HEK293T (cell line): ENCODE measurements around the gene FILIP1L.

Experiments
- CTCF ChIA-PET: fragments of 350-600 bp; formaldehyde crosslinking; extraction: SDS; loops from one replicate; lab custom pipeline; 2021; ENCODE audit warnings: antibody characterized with exemption, inconsistent platforms; lab: Yijun Ruan, JAX
- POLR2A ChIA-PET: fragments of 350-600 bp; formaldehyde crosslinking; extraction: SDS; loops from one replicate; lab custom pipeline; 2020; ENCODE audit warnings: antibody characterized with exemption, inconsistent platforms; lab: Yijun Ruan, JAX
- DNase-seq: peaks from one replicate; pipeline ENCODE4 v3.0.0; 2012; ENCODE audit warnings: mixed read lengths; ENCODE audit errors: extremely low spot score
- ARNT ChIP-seq: fragments of 450-650 bp; IDR thresholded peaks from 2 replicates; pipeline ENCODE4 v1.6.1; 2017; ENCODE audit warnings: mild to moderate bottlenecking
- BHLHE40 ChIP-seq: fragments of 450-650 bp; IDR thresholded peaks from 2 replicates; pipeline ENCODE4 v1.6.1; 2016; ENCODE audit warnings: mild to moderate bottlenecking, moderate library complexity, borderline replicate concordance
- CTBP1 ChIP-seq: fragments of 450-650 bp; IDR thresholded peaks from 2 replicates; pipeline ENCODE4 v1.6.1; 2016; ENCODE audit warnings: borderline replicate concordance
- ELF4 ChIP-seq: fragments of 450-650 bp; IDR thresholded peaks from 2 replicates; pipeline ENCODE4 v1.6.1; 2017; ENCODE audit warnings: antibody characterized with exemption
- FOXA1 ChIP-seq: fragments of 450-650 bp; IDR thresholded peaks from 2 replicates; pipeline ENCODE4 v1.6.1; 2016; ENCODE audit warnings: mild to moderate bottlenecking
- FOXK2 ChIP-seq: fragments of 450-650 bp; IDR thresholded peaks from 2 replicates; pipeline ENCODE4 v1.6.1; 2016; ENCODE audit warnings: mild to moderate bottlenecking
- FOXM1 ChIP-seq: fragments of 450-650 bp; IDR thresholded peaks from 2 replicates; pipeline ENCODE4 v1.6.1; 2017; ENCODE audit warnings: mild to moderate bottlenecking, borderline replicate concordance
- HDGF ChIP-seq: fragments of 450-650 bp; IDR thresholded peaks from 2 replicates; pipeline ENCODE4 v1.6.1; 2017; ENCODE audit warnings: antibody characterized with exemption, borderline replicate concordance
- L3MBTL2 ChIP-seq: fragments of 450-650 bp; conservative IDR thresholded peaks from 2 replicates; pipeline ENCODE4 v1.6.1; 2016; ENCODE audit warnings: mild to moderate bottlenecking
- LEF1 ChIP-seq: fragments of 450-650 bp; IDR thresholded peaks from 2 replicates; pipeline ENCODE4 v1.6.1; 2017; ENCODE audit warnings: mild to moderate bottlenecking, borderline replicate concordance
- NFRKB ChIP-seq: fragments of 450-650 bp; IDR thresholded peaks from 2 replicates; pipeline ENCODE4 v1.6.1; 2016; ENCODE audit warnings: mild to moderate bottlenecking, moderate library complexity
- PKNOX1 ChIP-seq: fragments of 450-650 bp; IDR thresholded peaks from 2 replicates; pipeline ENCODE4 v1.6.1; 2016
- SP1 ChIP-seq: fragments of 450-650 bp; IDR thresholded peaks from 2 replicates; pipeline ENCODE4 v1.6.1; 2017
- SUZ12 ChIP-seq: fragments of 450-650 bp; IDR thresholded peaks from 2 replicates; pipeline ENCODE4 v1.6.1; 2016; ENCODE audit warnings: mild to moderate bottlenecking
- TARDBP ChIP-seq: fragments of 450-650 bp; IDR thresholded peaks from 2 replicates; pipeline ENCODE4 v1.6.1; 2016
- ZNF384 ChIP-seq: fragments of 450-650 bp; IDR thresholded peaks from 2 replicates; pipeline ENCODE4 v1.6.1; 2016

FILIP1L gene

DNA sequence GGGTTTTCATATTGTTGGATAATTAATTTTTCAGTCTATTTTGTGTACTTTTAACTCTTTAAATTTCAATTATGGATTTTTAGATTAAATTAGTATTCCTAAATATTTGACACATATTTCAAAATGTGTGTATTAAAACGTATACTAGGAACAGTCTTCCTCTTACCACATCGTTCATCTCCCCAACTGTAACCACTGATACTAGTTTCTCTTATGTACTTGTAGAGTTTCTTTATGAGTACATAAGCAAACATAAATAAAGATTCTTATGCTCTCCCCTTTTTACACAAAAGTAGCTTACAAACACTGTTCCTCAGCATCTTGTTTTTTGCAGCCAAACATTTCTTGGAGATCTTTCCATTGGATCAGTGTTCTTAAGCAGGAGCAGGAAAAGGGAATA lies 250.7 kb downstream of the FILIP1L start:
- ChIA-PET CTCF (no interaction called here), POLR2A (interaction anchor here (0.6 kb wide), 1 partner anchor 46 kb away, joined by 3 read pairs; the partner anchor contains the start of gene CMSS1)
- no peak for TF ChIP-seq ELF4
- DNase-seq = no peak

DNA sequence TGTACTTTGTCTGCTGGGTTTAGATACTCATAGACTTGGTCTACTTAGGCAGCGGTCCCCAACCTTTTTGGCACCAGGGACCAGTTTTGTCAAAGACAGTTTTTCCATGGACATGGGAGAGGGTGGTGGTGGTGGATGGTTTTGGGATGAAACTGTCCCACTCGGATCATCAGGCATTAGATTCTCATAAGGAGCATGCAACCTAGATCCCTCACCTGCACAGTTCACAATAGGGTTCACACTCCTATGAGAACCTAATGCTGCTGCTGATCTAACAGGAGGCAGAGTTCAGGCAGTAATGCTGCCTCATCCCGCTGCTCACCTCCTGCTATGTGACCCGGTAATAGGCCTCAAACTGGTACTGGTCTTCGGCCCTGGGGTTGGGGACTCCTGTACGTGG lies 251.3 kb downstream of the FILIP1L start:
- TF ChIP-seq BHLHE40 (no peak), SUZ12 (no peak), ZNF384 (no peak), SP1 (no peak), L3MBTL2 (no peak), FOXA1 (no peak)

GRCh38 chr3:99862208-99862607 lies 252.1 kb downstream of the FILIP1L start:
- ChIA-PET CTCF (no interaction called here), POLR2A (no interaction called here)
- no peak for DNase-seq
- TF ChIP-seq CTBP1 (no peak), L3MBTL2 (no peak), ELF4 (no peak), ZNF384 (no peak), FOXK2 (no peak), BHLHE40 (no peak), SP1 (no peak), TARDBP (no peak), LEF1 (no peak), NFRKB (no peak), PKNOX1 (no peak), SUZ12 (no peak), FOXM1 (no peak), HDGF (no peak), FOXA1 (no peak), ARNT (no peak)

More for the DNA sequence above, 251.3 kb downstream of the FILIP1L start:
- ChIA-PET CTCF (no interaction called here), POLR2A (no interaction called here)
- no peak for DNase-seq

- CTCF ChIA-PET = no interaction called here
- TF ChIP-seq FOXA1 (no peak), NFRKB (no peak), ZNF384 (no peak), HDGF (no peak), CTBP1 (no peak), ARNT (no peak), FOXK2 (no peak), L3MBTL2 (no peak), PKNOX1 (no peak), TARDBP (no peak), ELF4 (no peak), LEF1 (no peak), SP1 (no peak), FOXM1 (no peak), BHLHE40 (no peak), SUZ12 (no peak)
- no peak for DNase-seq
- POLR2A ChIA-PET = no interaction called here
Observed at GRCh38 chr3:99861216-99861615, 253.1 kb downstream of the FILIP1L start.

GRCh38 chr3:99859825-99860224 lies 254.5 kb downstream of the FILIP1L start:
- DNase-seq = no peak
- TF ChIP-seq FOXA1 = no peak
- TF ChIP-seq SUZ12 = no peak
- TF ChIP-seq BHLHE40 = no peak
- TF ChIP-seq TARDBP = no peak
- TF ChIP-seq ELF4 = no peak
- CTCF ChIA-PET = no interaction called here
- POLR2A ChIA-PET = interaction anchor here (1.5 kb wide), 1 partner anchor 16 kb away, joined by 3 read pairs; no protein-coding TSS in a partner anchor

DNA sequence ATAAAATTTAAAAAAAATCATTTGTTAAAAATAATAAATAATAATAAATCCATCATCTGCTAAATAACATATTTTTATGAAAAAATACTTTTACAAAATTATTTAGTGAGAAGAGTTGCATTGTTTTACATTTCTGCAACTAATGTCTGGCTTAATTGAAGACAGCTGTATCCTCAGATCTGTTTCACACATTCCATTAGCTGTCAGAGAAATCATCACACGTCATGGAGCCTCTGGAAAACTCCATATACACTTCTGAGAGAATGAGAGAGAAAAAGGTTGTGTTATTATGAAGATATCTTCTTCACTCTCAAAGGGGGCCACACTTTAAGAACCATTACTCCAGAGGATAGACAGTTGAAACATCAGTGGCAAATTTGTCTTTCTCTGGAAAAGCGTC lies 255.8 kb downstream of the FILIP1L start:
- no peak for DNase-seq
- TF ChIP-seq ZNF384 = no peak
- no peak for TF ChIP-seq L3MBTL2
- no peak for TF ChIP-seq HDGF
- no peak for TF ChIP-seq SP1
- no peak for TF ChIP-seq ELF4
- TF ChIP-seq BHLHE40 = no peak
- no peak for TF ChIP-seq ARNT
- no peak for TF ChIP-seq LEF1
- no peak for TF ChIP-seq SUZ12
- no peak for TF ChIP-seq CTBP1
- no peak for TF ChIP-seq FOXM1
- no peak for TF ChIP-seq NFRKB
- no peak for TF ChIP-seq PKNOX1
- TF ChIP-seq FOXA1 = no peak
- TF ChIP-seq FOXK2 = no peak
- ChIA-PET POLR2A (interaction anchor here (1.5 kb wide), 1 partner anchor 17 kb away, joined by 3 read pairs; no protein-coding TSS in a partner anchor), CTCF (no interaction called here)

DNA sequence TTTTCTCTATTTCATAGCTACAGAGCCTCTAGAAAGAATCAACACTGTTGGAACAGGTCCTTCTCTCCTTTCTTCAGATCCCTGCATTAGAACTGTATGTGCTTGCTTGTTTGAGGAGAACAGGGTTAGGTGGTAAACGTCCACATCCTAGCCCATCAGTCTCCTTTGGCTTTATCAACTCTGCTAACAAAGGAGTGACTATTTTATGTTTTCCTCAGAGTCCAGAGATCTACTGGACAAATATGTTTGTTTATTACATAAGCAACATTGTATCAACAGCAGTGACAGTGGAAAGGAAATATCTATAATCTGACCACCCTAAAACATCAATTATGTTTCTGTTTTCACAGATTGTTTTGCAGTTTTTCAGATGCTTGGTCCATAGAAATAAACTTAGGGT lies 257.0 kb downstream of the FILIP1L start:
- TF ChIP-seq ZNF384 (no peak), TARDBP (no peak), ELF4 (no peak), FOXA1 (no peak), SUZ12 (no peak), SP1 (no peak), HDGF (no peak), FOXM1 (no peak), LEF1 (no peak), ARNT (no peak)
- ChIA-PET CTCF (no interaction called here), POLR2A (no interaction called here)
- no peak for DNase-seq
